ENCODE results near the gene GOSR1. TPM values are rescaled to one million over a fixed set of nuclear protein-coding genes. Genes with fewer than 3 reads are reported as not detected.
"Not testable (repeated sequence)": the region's sequence is repeated elsewhere in the genome, so short reads cannot be mapped to it uniquely, and the experiment has no call there.

The GOSR1 gene
- polyA plus RNA-seq, 2 of the 4 experiments (the other 2 are of a cell fraction), result 48.8 to 49.6 TPM

GRCh38 chr17:30565073-30565935, 88.1 kb downstream of the GOSR1 start:
- ChIA-PET POLR2A (no interaction called here), CTCF (interaction anchor here (1.5 to 1.6 kb wide), 2 partner anchors 10 to 150 kb away, joined by 4 to 5 read pairs; no protein-coding TSS in a partner anchor)
- DNase-seq (ENCODE audit: low read depth in 1 of 2, low spot score in 1 of 2) (peak in 1 of 2 experiments; percentile 25), ATAC-seq (0 out of 6 replicates have a peak, but pooled peaks of 1 of the 2 experiments have one; percentile 41), FAIRE-seq (no peak)
- 15% methylated on average over 9 of the region's 9 CpGs for WGBS (ENCODE audit: missing lambda C conversion rate)
- Histone ChIP-seq H3K4me3 (no peak overlapping the region), H3K27ac (no peak overlapping the region), H3K4me1 (no peaks in the 10 kb centered on the region), H3K9me3 (no peaks in the 10 kb centered on the region), H3K4me2 (no peak overlapping the region)
- TF ChIP-seq CBX2 (IDR thresholded peaks at IDR 0.05; ENCODE audit: borderline replicate concordance, low read depth), result no peak
- TF ChIP-seq GATA3 (IDR thresholded peaks at IDR 0.05; ENCODE audit: borderline replicate concordance), result no peak
- TF ChIP-seq RCOR1 (IDR thresholded peaks at IDR 0.05; ENCODE audit: low read depth, low read length), result no peak
- TF ChIP-seq NR3C1 (IDR thresholded peaks at IDR 0.05), result no peak
- no peak for TF ChIP-seq RFX5 (IDR thresholded peaks at IDR 0.05)
- TF ChIP-seq MAFK (IDR thresholded peaks at IDR 0.05; ENCODE audit: partially characterized antibody), result no peak
- TF ChIP-seq POLR2A (IDR thresholded peaks at IDR 0.05; ENCODE audit: low read length), result no peak
- TF ChIP-seq KDM1A (IDR thresholded peaks at IDR 0.05; ENCODE audit: low read depth), result no peak
- no peak for TF ChIP-seq SREBF2 (IDR thresholded peaks at IDR 0.05)
- no peak for TF ChIP-seq TP53 (CRISPR knock-in tag; IDR thresholded peaks at IDR 0.05)
- no peak for TF ChIP-seq CBX8 (IDR thresholded peaks at IDR 0.05)
- TF ChIP-seq ZNF302 (CRISPR knock-in tag; IDR thresholded peaks at IDR 0.05), result no peak
- no peak for TF ChIP-seq JUNB (IDR thresholded peaks at IDR 0.05)
- TF ChIP-seq MAX (IDR thresholded peaks at IDR 0.05), result no peak
- no peak for TF ChIP-seq HOXB13 (CRISPR knock-in tag; IDR thresholded peaks at IDR 0.05; ENCODE audit: low read depth)
- no peak for TF ChIP-seq CHD2 (IDR thresholded peaks at IDR 0.05; ENCODE audit: low read length, partially characterized antibody)

- CTCF ChIA-PET, result interaction anchor here (1.5 kb wide), 1 partner anchor 11 kb away, joined by 4 read pairs; no protein-coding TSS in a partner anchor
- 53% methylated on average over 4 of the region's 4 CpGs for WGBS (ENCODE audit: missing lambda C conversion rate)
- H3K27ac ChIP-seq; FAIRE-seq; DNase-seq (ENCODE audit: low read depth in 1 of 2, low spot score in 1 of 2); ATAC-seq; POLR2A ChIA-PET; H3K4me2 ChIP-seq; H3K4me3 ChIP-seq; H3K9me3 ChIP-seq; H3K4me1 ChIP-seq: not testable (repeated sequence)
Measured at GRCh38 chr17:30566104-30566503, 88.9 kb downstream of the GOSR1 start.

GRCh38 chr17:30566516-30567225, 89.5 kb downstream of the GOSR1 start:
- H3K9me3 ChIP-seq; H3K4me3 ChIP-seq; H3K4me2 ChIP-seq; POLR2A ChIA-PET; H3K4me1 ChIP-seq; FAIRE-seq; H3K27ac ChIP-seq; DNase-seq (ENCODE audit: low read depth in 1 of 2, low spot score in 1 of 2); CTCF ChIA-PET: not testable (repeated sequence)
- WGBS (ENCODE audit: missing lambda C conversion rate), result 46% methylated on average over 10 of the region's 10 CpGs
- ATAC-seq, result peak; percentile 48 to 71; a peak in 4 of 6 replicates

- H3K4me2 ChIP-seq, result no peak overlapping the region
- H3K9me3 ChIP-seq, result no peaks in the 10 kb centered on the region
- POLR2A ChIA-PET, result no interaction called here
- FAIRE-seq (no peak), DNase-seq (ENCODE audit: low read depth in 1 of 2, low spot score in 1 of 2) (no peak), ATAC-seq (no peak)
- H3K27ac ChIP-seq, result no peak overlapping the region
- CTCF ChIA-PET, result no interaction called here
- 69% methylated on average over 17 of the region's 17 CpGs for WGBS (ENCODE audit: missing lambda C conversion rate)
- H3K4me1 ChIP-seq, result no peaks in the 10 kb centered on the region
- H3K4me3 ChIP-seq, result no peak overlapping the region
- TF ChIP-seq POLR2AphosphoS2 (conservative IDR thresholded peaks at IDR 0.05; ENCODE audit: low read length), result no peak
- TF ChIP-seq CBX8 (IDR thresholded peaks at IDR 0.05), result no peak
- no peak for TF ChIP-seq ZNF302 (CRISPR knock-in tag; IDR thresholded peaks at IDR 0.05)
- TF ChIP-seq HEYL (CRISPR knock-in tag; IDR thresholded peaks at IDR 0.05), result no peak
- no peak for TF ChIP-seq CEBPB (IDR thresholded peaks at IDR 0.05)
- no peak for TF ChIP-seq ELK1 (IDR thresholded peaks at IDR 0.05; ENCODE audit: low read depth, low read length)
- no peak for TF ChIP-seq MAFK (IDR thresholded peaks at IDR 0.05; ENCODE audit: partially characterized antibody)
- no peak for TF ChIP-seq RCOR1 (IDR thresholded peaks at IDR 0.05; ENCODE audit: low read depth, low read length)
- no peak for TF ChIP-seq TFCP2L1 (CRISPR knock-in tag; IDR thresholded peaks at IDR 0.05)
- no peak for TF ChIP-seq CBX2 (IDR thresholded peaks at IDR 0.05; ENCODE audit: borderline replicate concordance, low read depth)
- no peak for TF ChIP-seq EP300 (IDR thresholded peaks at IDR 0.05)
- TF ChIP-seq FOSL2 (IDR thresholded peaks at IDR 0.05), result no peak
- TF ChIP-seq FOSL2 (CRISPR knock-in tag; IDR thresholded peaks at IDR 0.05), result no peak
- TF ChIP-seq PHF8 (IDR thresholded peaks at IDR 0.05; ENCODE audit: borderline replicate concordance, low read depth), result no peak
- no peak for TF ChIP-seq E2F6 (IDR thresholded peaks at IDR 0.05; ENCODE audit: borderline replicate concordance, low read depth)
- no peak for TF ChIP-seq MYC (IDR thresholded peaks at IDR 0.05; ENCODE audit: borderline replicate concordance, low read length)
- TF ChIP-seq HOXA7 (CRISPR knock-in tag; IDR thresholded peaks at IDR 0.05), result no peak
Measured at GRCh38 chr17:30567231-30568116, 90.3 kb downstream of the GOSR1 start.
